HepG2 (cell line): ENCODE measurements around the gene DCUN1D4. TPM values are rescaled to one million over a fixed set of nuclear protein-coding genes. Genes with fewer than 3 reads are reported as not detected.
A peak's percentile ranks its signal among the peaks of the same experiment; 100 is the strongest.

ENCODE experiments used
- ATF7-NPFF ChIP-seq: sonication (generic); formaldehyde crosslinking; IDR thresholded peaks from 2 replicates; pipeline ENCODE4 v1.8.1; 2023; ENCODE audit warnings: mild to moderate bottlenecking, low read depth, missing genetic modification reagents, moderate library complexity
- CREM ChIP-seq, 2 experiments: sonication (generic) in 1 of 2; formaldehyde crosslinking in 1 of 2; IDR thresholded peaks; 2 replicates each; pipeline versions ENCODE4 v1.4.0 to v1.6.1; 2016 to 2020; ENCODE audit warnings: antibody characterized with exemption in 1 of 2, mild to moderate bottlenecking in 1 of 2, missing genetic modification reagents in 1 of 2
- MAF1 ChIP-seq: sonication (generic); formaldehyde crosslinking; IDR thresholded peaks from 2 replicates; pipeline ENCODE4 v1.5.0; 2020; ENCODE audit warnings: missing genetic modification reagents, borderline replicate concordance
- ZMYM2 ChIP-seq: sonication (generic); formaldehyde crosslinking; IDR thresholded peaks from 2 replicates; pipeline ENCODE4 v1.8.0; 2022; ENCODE audit warnings: mild to moderate bottlenecking, missing genetic modification reagents
- ZNF264 ChIP-seq: sonication (generic); formaldehyde crosslinking; IDR thresholded peaks from 2 replicates; pipeline ENCODE4 v1.4.0; 2020; ENCODE audit warnings: missing genetic modification reagents
- ZNF605 ChIP-seq: sonication (generic); formaldehyde crosslinking; IDR thresholded peaks from 2 replicates; pipeline ENCODE4 v1.8.0; 2022; ENCODE audit warnings: mild to moderate bottlenecking, missing genetic modification reagents
- polyA plus RNA-seq, 8 experiments: library from polyadenylated mRNA; depleted of rRNA in 3 of 8; stranded (reverse) in 7 of 8; unstranded in 1 of 8; fragments of >200 nt; fragmentation: Illumina TruSeq in 4 of 8; extraction: Trizol in 4 of 8; gene quantifications; 2 replicates each; pipeline versions ENCODE4 v1.2.1 to v1.2.3, GENCODE V29; 2011 to 2016; ENCODE audit warnings: low read depth in 4 of 8, missing spikeins in 1 of 8, mixed read lengths in 1 of 8; ENCODE audit not compliant: insufficient read depth in 1 of 8
- total RNA-seq, 5 experiments: library from RNA; depleted of rRNA; stranded (reverse); fragments of >200 nt; fragmentation: Illumina TruSeq; extraction: Trizol; gene quantifications; 2 replicates each; pipeline ENCODE4 v1.2.3, GENCODE V29; 2016; ENCODE audit warnings: low read depth in 1 of 5
- TF ChIP-seq, protein P1 (sequence below): sonication (generic); formaldehyde crosslinking; IDR thresholded peaks from 2 replicates; pipeline ENCODE4 v1.4.0; 2020; ENCODE audit warnings: missing genetic modification reagents, borderline replicate concordance
- TF ChIP-seq, protein P2 (sequence below): sonication (generic); formaldehyde crosslinking; IDR thresholded peaks from 2 replicates; pipeline ENCODE4 v1.4.0; 2020; ENCODE audit warnings: mild to moderate bottlenecking, missing genetic modification reagents
- TF ChIP-seq, protein P3 (sequence below): sonication (generic); formaldehyde crosslinking; IDR thresholded peaks from 2 replicates; pipeline ENCODE4 v1.8.1; 2023; ENCODE audit warnings: mild to moderate bottlenecking, inconsistent platforms, moderate library complexity, missing genetic modification reagents, borderline replicate concordance
- TF ChIP-seq, protein P4 (sequence below): sonication (generic); formaldehyde crosslinking; IDR thresholded peaks from 2 replicates; pipeline ENCODE4 v1.5.1; 2020; ENCODE audit warnings: mild to moderate bottlenecking, missing genetic modification reagents

The DCUN1D4 gene
- total and polyA plus RNA-seq, 2 of the 13 experiments (the other 11 are each of a cell fraction or from before 2014, with no cell fraction given), result 27.9 to 44.4 TPM

DNA sequence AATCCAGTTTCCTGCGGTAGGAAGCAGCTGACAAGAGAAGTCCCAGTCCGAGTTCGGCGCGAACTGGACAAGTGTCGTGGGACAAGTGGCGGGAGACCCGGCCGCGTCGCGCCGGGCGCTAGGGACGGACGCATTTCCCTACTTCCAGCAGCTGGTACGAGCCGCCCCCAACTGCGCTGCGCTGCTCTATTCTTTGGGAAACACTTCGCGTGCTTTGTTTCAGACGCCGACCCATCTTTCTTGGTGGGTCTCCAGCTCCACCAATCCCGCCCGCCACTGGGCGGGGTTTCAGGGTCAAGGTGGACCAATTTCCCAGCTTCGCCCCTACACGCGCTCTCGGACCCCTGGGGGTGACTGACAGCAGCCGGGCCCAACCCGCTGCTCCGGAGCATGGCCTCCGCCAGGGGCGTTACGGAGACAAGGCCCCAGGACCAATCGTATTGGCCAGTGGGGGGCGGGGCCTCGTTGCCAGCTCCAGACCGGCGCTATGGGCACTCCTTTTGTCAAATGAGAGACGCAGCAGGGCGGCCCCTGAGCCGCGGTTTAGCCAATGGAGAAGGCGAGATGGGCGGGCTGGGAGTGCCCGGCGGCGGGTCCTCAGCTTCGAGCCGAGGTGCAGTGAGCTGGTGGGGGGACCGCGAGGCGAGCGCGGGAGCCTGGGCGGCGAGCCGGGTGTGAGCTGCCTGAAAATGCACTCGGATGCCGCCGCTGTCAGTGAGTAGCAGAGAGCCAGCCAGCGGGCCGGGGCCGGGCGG is at the start of gene DCUN1D4 (continued):
- TF ChIP-seq, protein P1, sequence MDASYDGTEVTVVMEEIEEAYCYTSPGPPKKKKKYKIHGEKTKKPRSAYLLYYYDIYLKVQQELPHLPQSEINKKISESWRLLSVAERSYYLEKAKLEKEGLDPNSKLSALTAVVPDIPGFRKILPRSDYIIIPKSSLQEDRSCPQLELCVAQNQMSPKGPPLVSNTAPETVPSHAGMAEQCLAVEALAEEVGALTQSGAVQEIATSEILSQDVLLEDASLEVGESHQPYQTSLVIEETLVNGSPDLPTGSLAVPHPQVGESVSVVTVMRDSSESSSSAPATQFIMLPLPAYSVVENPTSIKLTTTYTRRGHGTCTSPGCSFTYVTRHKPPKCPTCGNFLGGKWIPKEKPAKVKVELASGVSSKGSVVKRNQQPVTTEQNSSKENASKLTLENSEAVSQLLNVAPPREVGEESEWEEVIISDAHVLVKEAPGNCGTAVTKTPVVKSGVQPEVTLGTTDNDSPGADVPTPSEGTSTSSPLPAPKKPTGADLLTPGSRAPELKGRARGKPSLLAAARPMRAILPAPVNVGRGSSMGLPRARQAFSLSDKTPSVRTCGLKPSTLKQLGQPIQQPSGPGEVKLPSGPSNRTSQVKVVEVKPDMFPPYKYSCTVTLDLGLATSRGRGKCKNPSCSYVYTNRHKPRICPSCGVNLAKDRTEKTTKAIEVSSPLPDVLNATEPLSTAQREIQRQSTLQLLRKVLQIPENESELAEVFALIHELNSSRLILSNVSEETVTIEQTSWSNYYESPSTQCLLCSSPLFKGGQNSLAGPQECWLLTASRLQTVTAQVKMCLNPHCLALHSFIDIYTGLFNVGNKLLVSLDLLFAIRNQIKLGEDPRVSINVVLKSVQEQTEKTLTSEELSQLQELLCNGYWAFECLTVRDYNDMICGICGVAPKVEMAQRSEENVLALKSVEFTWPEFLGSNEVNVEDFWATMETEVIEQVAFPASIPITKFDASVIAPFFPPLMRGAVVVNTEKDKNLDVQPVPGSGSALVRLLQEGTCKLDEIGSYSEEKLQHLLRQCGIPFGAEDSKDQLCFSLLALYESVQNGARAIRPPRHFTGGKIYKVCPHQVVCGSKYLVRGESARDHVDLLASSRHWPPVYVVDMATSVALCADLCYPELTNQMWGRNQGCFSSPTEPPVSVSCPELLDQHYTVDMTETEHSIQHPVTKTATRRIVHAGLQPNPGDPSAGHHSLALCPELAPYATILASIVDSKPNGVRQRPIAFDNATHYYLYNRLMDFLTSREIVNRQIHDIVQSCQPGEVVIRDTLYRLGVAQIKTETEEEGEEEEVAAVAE (CRISPR knock-in tag), result peak; percentile 66; the same call in 1 of the 2 replicates
- TF ChIP-seq MAF1 (CRISPR knock-in tag) (no peak), ZMYM2 (CRISPR knock-in tag) (no peak), ZNF605 (CRISPR knock-in tag) (peak; percentile 89), ATF7-NPFF (peak; percentile 14; the same call in 1 of the 2 replicates), ZNF264 (CRISPR knock-in tag) (no peak), CREM (IDR thresholded peaks at IDR 0.05) (peak; percentile 82), CREM (CRISPR knock-in tag; IDR thresholded peaks at IDR 0.05) (no peak)
- TF ChIP-seq, protein P2, sequence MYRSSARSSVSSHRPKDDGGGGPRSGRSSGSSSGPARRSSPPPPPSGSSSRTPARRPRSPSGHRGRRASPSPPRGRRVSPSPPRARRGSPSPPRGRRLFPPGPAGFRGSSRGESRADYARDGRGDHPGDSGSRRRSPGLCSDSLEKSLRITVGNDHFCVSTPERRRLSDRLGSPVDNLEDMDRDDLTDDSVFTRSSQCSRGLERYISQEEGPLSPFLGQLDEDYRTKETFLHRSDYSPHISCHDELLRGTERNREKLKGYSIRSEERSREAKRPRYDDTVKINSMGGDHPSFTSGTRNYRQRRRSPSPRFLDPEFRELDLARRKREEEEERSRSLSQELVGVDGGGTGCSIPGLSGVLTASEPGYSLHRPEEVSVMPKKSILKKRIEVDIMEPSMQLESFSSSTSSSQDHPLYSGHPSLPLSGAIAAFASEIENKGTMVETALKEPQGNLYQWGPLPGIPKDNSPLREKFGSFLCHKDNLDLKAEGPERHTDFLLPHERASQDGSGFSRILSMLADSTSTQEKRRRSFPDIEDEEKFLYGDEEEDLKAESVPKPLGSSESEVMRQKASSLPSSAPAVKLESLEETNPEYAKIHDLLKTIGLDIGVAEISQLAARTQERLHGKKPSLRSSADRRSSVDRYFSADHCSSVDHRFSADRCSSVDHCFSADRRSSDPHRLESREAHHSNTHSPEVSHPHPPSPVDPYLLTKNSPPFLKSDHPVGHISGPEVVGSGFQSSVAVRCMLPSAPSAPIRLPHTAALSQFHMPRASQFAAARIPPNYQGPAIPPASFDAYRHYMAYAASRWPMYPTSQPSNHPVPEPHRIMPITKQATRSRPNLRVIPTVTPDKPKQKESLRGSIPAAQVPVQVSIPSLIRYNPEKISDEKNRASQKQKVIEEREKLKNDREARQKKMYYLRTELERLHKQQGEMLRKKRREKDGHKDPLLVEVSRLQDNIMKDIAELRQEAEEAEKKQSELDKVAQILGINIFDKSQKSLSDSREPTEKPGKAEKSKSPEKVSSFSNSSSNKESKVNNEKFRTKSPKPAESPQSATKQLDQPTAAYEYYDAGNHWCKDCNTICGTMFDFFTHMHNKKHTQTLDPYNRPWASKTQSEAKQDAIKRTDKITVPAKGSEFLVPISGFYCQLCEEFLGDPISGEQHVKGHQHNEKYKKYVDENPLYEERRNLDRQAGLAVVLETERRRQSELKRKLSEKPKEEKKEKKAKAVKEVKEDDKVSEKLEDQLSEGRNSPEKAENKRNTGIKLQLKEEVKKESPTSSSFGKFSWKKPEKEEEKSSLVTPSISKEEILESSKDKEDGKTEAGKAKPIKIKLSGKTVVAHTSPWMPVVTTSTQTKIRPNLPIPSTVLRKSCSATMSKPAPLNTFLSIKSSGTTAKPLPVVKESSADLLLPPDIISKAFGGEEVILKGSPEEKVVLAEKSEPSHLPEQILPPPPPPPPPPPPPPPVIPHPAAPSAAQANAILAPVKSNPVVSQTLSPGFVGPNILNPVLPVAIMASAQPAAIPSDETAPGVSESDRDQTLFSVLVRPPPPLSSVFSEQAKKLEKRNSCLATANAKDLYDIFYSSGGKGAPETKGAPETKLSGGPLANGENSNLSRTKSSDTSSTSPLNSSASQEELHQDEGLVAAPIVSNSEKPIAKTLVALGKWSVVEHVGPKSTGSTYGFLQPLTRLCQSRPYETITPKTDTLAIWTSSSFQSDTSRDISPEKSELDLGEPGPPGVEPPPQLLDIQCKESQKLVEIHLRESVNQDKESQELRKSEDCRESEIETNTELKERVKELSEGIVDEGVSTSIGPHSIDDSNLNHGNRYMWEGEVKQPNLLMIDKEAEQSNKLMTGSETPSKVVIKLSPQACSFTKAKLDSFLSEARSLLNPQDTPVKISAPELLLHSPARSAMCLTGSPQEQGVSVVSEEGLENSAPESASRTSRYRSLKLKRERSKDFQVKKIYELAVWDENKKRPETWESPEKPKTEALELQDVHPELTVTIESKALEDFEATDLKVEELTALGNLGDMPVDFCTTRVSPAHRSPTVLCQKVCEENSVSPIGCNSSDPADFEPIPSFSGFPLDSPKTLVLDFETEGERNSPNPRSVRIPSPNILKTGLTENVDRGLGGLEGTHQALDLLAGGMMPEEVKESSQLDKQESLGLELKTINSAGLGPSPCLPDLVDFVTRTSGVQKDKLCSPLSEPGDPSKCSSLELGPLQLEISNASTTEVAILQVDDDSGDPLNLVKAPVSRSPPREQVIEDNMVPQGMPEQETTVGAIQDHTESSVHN (CRISPR knock-in tag), result no peak
- TF ChIP-seq, protein P3, sequence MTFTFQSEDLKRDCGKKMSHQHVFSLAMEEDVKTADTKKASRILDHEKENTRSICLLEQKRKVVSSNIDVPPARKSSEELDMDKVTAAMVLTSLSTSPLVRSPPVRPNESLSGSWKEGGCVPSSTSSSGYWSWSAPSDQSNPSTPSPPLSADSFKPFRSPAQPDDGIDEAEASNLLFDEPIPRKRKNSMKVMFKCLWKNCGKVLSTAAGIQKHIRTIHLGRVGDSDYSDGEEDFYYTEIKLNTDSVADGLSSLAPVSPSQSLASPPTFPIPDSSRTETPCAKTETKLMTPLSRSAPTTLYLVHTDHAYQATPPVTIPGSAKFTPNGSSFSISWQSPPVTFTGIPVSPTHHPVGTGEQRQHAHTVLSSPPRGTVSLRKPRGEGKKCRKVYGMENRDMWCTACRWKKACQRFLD (CRISPR knock-in tag), result no peak
- TF ChIP-seq, protein P4, sequence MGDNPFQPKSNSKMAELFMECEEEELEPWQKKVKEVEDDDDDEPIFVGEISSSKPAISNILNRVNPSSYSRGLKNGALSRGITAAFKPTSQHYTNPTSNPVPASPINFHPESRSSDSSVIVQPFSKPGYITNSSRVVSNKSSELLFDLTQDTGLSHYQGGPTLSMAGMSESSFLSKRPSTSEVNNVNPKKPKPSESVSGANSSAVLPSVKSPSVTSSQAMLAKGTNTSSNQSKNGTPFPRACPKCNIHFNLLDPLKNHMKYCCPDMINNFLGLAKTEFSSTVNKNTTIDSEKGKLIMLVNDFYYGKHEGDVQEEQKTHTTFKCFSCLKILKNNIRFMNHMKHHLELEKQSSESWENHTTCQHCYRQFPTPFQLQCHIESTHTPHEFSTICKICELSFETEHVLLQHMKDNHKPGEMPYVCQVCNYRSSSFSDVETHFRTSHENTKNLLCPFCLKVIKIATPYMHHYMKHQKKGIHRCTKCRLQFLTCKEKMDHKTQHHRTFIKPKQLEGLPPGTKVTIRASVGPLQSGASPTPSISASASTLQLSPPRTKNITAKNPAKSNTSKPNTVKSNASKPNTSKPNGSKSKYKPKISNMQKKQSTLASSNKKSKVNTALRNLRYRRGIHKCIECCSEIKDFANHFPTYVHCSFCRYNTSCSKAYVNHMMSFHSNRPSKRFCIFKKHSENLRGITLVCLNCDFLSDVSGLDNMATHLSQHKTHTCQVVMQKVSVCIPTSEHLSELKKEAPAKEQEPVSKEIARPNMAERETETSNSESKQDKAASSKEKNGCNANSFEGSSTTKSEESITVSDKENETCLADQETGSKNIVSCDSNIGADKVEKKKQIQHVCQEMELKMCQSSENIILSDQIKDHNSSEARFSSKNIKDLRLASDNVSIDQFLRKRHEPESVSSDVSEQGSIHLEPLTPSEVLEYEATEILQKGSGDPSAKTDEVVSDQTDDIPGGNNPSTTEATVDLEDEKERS, result no peak
